ENCODE results near the gene C11orf58.

DNA sequence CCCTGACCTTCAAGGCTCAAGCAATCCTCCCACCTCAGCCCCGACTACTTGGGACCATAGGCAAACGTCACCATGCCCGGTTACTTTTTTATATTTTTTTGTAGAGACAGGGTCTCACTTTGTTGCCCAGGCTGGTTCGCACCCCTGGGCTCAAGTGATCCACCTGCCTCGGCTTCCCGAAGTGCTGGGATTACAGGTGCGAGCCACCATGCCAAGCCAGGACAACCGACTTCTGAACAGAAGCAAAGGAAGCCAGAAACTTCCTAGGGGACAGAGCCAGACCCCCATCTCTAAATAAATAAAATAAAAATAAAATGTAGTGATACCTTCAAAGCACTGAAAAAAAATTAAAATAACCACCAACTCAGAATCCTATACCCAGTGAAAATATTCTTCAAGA lies 26.4 kb downstream of the C11orf58 start:
- TF ChIP-seq EZH2phosphoT487 (IDR thresholded peaks at IDR 0.05; ENCODE audit: low read length): no peak
- no peak for TF ChIP-seq CTCF (IDR thresholded peaks at IDR 0.05; ENCODE audit: low read length)
